RWPE2 (cell line): ENCODE results near the gene HRCT1.

Experiments used
- ATAC-seq: fragments of 200-7000 bp; cut with Tn5 transposase; 3 replicates; pipeline ENCODE4 v1.9.1; 2021; ENCODE audit warnings: low read depth
- DNase-seq: peaks from one replicate; pipeline ENCODE4 v3.0.0-alpha.2; 2020; ENCODE audit warnings: low spot score
- H3K27ac ChIP-seq: fragments of 450-650 bp; 2 replicates; pipeline ENCODE4 v1.5.1; 2017; ENCODE audit warnings: mild to moderate bottlenecking; ENCODE audit not compliant: poor library complexity, severe bottlenecking
- H3K27me3 ChIP-seq: fragments of 250-450 bp; sonication (Bioruptor Pico); 2 replicates; pipeline ENCODE4 v1.5.1; 2021; ENCODE audit warnings: mild to moderate bottlenecking, moderate library complexity; ENCODE audit not compliant: insufficient read depth, poor library complexity, severe bottlenecking
- H3K36me3 ChIP-seq: fragments of 250-450 bp; sonication (Bioruptor Pico); 2 replicates; pipeline ENCODE4 v1.5.1; 2020; ENCODE audit warnings: low read depth, mild to moderate bottlenecking, moderate library complexity
- H3K4me1 ChIP-seq: fragments of 250-450 bp; sonication (Bioruptor Pico); 2 replicates; pipeline ENCODE4 v1.5.1; 2021; ENCODE audit warnings: mild to moderate bottlenecking, moderate library complexity; ENCODE audit not compliant: insufficient read depth, poor library complexity, severe bottlenecking
- H3K4me3 ChIP-seq: fragments of 250-450 bp; sonication (Bioruptor Pico); 2 replicates; pipeline ENCODE4 v1.5.1; 2021; ENCODE audit warnings: mild to moderate bottlenecking, moderate library complexity; ENCODE audit not compliant: severe bottlenecking
- H3K9me3 ChIP-seq: fragments of 250-450 bp; sonication (Bioruptor Pico); 2 replicates; pipeline ENCODE4 v1.5.1; 2021; ENCODE audit warnings: mild to moderate bottlenecking, moderate library complexity; ENCODE audit not compliant: severe bottlenecking
- CTCF ChIP-seq: fragments of 450-650 bp; IDR thresholded peaks from one replicate; pipeline ENCODE4 v1.5.1; 2017; ENCODE audit warnings: mild to moderate bottlenecking, moderate library complexity; ENCODE audit not compliant: poor library complexity, severe bottlenecking

The HRCT1 gene

GRCh38 chr9:35905912-35906679 is at the start of gene HRCT1:
Gene HRCT1 (plus strand): TSS chr9:35906202. CDS start chr9:35906288, 86 bp downstream.
- Histone ChIP-seq H3K9me3 (no peaks in the 10 kb centered on the region), H3K27me3 (no peaks in the 10 kb centered on the region), H3K4me1 (peaks cover 44% of the 10 kb centered on the region), H3K36me3 (no peaks in the 10 kb centered on the region), H3K27ac (peak within 1 kb of the TSS; percentile 99), H3K4me3 (no peak within 1 kb of the TSS)
- no peak for TF ChIP-seq CTCF
- DNase-seq, result peak; percentile 94
- peak; percentile 55 for ATAC-seq

GRCh38 chr9:35856206-35856605 is 49.8 kb upstream of the HRCT1 start:
- no peak for TF ChIP-seq CTCF
- ATAC-seq (no peak), DNase-seq (no peak)
- Histone ChIP-seq H3K9me3 (no peaks in the 10 kb centered on the region), H3K27me3 (no peaks in the 10 kb centered on the region), H3K27ac (no peak overlapping the region), H3K4me1 (no peaks in the 10 kb centered on the region), H3K4me3 (no peak overlapping the region), H3K36me3 (no peaks in the 10 kb centered on the region)

- no peaks in the 10 kb centered on the region for H3K27me3 ChIP-seq
- no peaks in the 10 kb centered on the region for H3K9me3 ChIP-seq
- H3K4me1 ChIP-seq, result no peaks in the 10 kb centered on the region
- no peak for DNase-seq
- ATAC-seq, result no peak
- no peak overlapping the region for H3K27ac ChIP-seq
- H3K36me3 ChIP-seq, result no peaks in the 10 kb centered on the region
- no peak overlapping the region for H3K4me3 ChIP-seq
- TF ChIP-seq CTCF, result no peak
These were observed 49.1 kb upstream of the HRCT1 start for GRCh38 chr9:35856882-35857281.

- no peak for ATAC-seq
- Histone ChIP-seq H3K27me3 (no peaks in the 10 kb centered on the region), H3K4me1 (no peaks in the 10 kb centered on the region), H3K4me3 (no peak overlapping the region), H3K36me3 (no peaks in the 10 kb centered on the region), H3K27ac (no peak overlapping the region), H3K9me3 (no peaks in the 10 kb centered on the region)
- DNase-seq, result no peak
- no peak for TF ChIP-seq CTCF
These were observed 47.5 kb upstream of the HRCT1 start for GRCh38 chr9:35858458-35858857.
